DMS53 treated with DMSO at 0.1 percent for 48 hours (cell line): Measurements from ENCODE around the gene SLC25A31.
A peak's percentile ranks its signal among the peaks of the same experiment; 100 is the strongest.

Experiments
- DNase-seq: peaks from one replicate; lab custom pipeline; 2025; ENCODE audit not compliant: unreplicated experiment; lab: John Stamatoyannopoulos, UW

Gene SLC25A31

DNA sequence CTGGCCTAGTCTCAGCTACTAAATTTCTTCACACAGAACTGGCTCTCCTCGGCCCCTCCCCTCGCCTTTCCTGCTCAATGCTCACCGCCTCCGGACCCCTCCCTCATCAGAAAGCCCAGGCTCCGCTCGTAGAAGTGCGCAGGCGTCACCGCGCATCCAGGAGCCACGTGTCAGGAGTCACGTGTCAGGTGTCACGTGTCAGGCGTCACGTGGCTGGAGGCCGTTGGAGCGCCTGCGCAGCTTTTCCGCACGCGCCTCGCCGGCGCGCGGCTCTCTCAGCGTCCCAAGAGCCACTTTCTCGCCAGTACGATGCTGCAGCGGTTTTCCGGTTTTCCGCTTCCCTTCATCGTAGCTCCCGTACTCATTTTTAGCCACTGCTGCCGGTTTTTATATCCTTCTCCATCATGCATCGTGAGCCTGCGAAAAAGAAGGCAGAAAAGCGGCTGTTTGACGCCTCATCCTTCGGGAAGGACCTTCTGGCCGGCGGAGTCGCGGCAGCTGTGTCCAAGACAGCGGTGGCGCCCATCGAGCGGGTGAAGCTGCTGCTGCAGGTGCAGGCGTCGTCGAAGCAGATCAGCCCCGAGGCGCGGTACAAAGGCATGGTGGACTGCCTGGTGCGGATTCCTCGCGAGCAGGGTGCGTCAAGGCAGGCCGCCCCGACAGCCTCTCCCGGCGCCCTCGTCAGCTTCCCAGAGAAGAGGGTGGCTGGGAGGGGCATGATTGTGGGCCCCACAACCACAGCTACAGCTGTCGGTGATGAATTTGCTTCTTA, at the start of gene SLC25A31:
Gene SLC25A31 (plus strand): TSS at position 259 of the 772 bp plus-strand sequence. CDS start 146 bp downstream, at position 405.
- no peak for DNase-seq

DNA sequence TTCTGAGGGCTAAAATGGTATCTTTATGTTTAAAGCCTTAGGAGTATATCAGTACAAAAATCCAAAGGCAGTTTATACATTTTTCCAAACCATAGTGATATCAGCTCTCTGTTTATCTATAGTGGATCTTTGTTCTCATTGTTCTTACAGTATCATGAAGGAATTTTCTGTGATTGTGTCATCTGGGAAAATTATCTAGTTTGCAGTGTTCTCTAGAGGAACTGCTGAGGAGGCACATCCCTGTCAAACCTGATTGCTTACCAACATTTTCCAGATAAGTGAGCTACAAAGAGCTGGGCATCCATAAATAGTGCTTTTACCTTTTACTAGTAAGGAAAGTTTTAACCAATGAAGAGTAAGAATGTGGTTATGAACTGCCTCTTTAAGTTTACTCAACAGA, 44.9 kb upstream of the SLC25A31 start:
- DNase-seq: no peak

DNA sequence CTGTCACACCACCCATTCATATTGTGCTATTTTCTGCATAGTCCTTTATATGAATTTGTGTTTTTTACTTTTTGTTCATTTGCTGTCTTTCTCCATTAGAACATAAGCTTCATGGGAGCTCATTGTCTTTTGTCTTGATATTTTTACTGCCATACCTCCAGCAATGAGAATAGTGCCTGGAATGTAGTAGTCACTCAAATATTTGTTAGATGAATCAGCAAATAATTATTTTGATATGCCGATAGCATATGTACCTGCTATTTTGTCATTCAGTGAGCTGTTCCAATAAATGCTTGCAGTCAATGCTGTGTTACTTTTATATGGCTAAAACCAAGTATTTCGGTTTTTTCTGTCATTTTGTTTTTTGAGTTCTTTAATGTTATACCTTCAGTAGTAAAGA, 43.5 kb upstream of the SLC25A31 start:
- DNase-seq: no peak

DNA sequence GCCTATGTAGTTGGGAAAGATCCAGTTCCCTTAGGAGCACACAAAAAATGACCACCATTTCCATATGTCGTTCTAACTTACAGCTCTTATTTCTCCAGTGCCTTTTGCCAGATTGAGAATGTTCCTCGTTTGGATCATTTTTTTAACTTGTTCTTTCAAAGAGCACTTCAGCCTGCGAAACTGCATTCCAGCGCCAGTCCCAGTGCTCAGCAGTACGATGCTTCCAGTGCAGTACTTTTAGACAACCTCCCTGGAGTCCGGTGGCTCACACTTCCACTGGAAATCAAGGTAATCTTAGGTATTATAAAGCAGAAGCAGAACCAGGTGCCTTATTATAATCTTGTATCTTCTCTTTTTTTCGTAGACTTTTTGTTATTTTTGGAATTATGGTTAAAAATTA, 42.6 kb upstream of the SLC25A31 start:
- DNase-seq: no peak

DNA sequence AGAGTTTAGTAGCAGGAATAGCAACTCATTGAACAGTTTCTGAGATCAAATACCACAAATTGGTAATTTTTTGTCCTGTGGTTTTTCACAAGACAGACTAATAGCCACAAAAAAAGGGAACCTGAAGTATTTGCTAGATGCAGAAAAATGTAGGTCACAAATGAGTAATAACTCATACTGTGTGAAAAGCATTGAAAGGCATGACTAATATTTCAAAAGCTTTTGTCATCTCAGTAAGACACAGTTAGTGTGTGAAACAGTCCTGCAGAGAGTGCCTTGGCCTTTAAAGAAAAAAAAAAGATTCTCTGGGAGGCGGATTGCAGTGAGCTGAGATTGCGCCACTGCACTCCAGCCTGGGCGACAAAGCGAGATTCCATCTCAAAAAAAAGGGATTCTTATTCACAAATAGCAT, 31.4 kb upstream of the SLC25A31 start:
- no peak for DNase-seq

DNA sequence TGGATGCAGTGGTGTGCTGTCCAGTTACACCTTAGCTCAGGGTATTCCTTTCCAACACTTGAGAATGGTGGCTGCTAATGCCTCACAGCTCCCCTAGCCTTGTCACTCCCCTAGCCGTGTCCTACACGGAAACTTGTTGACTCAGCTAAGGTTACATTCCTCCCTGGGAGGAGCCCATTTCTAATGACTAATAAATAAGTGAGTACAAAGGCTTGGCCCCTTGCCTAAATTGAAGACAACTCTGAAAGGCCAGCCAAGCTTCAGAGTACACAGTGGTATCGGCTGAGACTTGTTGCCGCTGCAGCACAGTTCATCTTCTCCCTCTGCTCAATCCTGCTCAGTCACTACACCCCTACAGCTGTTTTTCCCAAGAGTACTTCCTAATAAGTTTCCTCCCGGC, 21.2 kb upstream of the SLC25A31 start:
- DNase-seq: no peak

DNA sequence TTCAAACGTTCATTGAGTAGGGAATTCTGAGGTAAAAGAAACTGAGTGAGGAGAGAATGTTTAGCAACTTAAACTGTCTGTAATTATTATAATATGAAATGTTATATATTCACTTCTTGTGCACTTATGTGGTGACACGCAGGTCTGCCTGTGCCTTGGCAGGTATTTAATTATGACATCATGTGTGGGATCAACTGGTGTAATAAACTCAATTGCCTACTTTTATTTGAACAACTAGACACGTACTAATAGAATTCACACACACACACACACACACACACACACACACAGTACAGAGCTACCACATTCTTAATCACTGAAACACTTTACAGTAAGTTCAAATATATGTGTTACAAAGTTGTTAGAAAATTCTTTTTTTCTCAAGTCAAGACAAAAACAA, 20.7 kb upstream of the SLC25A31 start:
- no peak for DNase-seq

DNA sequence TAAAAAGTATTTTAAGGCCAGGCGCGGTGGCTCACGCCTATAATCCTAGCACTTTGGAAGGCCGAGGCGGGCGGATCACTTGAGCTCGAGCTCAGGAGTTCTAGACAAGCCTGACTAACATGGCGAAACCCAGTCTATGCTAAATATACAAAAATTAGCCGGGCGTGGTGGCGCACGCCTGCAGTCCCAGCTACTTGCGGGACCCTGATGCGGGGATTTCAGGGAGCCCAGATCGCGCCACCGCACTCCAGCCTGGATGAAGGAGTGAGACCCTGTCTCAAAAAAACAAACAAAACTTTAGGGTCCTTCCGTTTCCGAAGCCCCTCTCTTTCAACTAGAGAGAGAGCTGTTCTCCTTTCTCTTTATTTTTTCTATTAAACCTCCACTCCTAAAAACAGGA, 1.2 kb downstream of the SLC25A31 start:
- no peak for DNase-seq

DNA sequence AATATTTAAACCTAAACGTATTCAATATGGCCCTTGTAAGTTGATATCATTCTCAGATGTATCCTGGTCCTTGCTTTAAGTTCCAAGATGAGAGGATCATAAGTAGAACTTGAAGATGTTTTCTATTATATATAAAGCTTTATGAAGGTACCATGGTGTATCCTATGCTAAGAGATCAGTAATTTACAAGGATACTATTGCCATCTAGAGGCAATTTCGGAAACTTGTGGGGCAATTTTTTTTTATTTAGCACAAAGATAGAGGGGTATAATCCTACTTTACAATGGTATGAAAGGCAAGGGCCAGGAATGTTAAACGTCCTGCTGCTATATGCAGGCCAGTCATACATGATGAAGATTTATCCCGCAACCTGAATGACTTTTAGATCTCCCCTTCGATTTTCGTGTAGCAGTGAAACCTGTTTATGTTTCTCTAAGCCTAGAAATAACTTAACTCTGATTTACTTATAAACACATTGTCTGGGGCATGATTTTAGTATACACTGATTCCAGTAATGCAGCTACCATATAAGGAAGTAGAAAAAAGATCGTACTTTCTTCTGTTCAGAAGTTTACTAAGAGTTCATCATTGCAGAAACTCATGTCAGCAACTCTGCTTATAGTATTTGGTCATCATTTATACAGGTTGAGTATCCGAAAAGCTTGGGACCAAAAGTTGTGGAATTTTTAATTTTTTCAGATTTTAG, 2.6 kb downstream of the SLC25A31 start:
- peak; percentile 46 for DNase-seq

DNA sequence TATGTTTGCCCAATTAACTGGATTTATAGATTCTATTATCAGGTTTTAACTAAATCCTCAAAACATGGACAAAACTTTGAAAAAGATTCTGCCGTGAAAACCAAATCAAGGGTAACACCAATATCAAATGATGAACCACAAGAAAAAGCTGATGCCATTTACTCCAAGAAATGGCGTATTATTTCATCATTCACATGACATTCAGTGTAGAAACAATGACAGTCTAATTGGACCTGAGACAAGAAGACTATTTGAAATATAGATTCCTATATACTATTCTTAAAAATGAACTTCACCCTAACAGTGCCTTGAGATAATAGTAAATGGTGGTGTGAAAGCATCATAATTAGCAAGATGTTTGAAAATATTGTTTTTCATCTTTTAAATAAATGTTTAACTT, 4.8 kb downstream of the SLC25A31 start:
- DNase-seq: no peak

DNA sequence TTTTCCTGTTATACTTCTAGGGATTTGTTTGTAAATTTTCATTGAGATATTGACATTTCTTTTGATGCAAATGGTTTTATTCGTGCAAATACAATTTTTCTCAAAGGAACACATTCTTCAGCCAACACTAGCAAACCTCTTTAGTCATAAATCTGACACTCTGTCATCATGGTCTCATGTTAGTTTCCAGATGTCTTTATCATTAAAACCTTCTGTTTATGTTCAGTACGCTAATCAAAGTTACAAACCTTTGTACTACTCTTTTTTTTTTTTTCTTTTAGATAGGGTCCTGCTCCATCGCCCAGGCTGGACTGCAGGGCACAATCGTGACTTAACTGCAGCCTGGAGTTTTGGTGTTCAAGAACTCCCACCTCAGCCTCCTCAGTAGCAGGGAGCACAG, 7.1 kb downstream of the SLC25A31 start:
- DNase-seq: no peak

DNA sequence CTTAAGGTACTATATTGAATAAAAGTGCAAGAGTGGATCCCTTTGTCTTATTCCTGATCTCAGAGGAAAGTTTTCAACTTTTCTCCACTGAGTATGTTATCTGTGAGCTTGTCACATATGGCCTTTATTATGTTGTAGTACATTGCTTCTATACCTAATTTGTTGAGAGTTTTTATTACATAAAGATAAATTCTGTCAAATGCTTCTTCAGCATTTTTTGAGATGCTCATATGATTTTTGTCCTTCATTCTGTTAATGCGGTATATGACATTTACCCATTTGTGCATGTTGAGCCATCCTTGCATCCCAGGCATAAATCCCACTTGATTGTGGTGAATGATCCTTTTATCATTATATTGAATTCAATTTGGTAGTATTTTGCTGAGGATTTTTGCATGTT, 11.0 kb downstream of the SLC25A31 start:
- DNase-seq: no peak

DNA sequence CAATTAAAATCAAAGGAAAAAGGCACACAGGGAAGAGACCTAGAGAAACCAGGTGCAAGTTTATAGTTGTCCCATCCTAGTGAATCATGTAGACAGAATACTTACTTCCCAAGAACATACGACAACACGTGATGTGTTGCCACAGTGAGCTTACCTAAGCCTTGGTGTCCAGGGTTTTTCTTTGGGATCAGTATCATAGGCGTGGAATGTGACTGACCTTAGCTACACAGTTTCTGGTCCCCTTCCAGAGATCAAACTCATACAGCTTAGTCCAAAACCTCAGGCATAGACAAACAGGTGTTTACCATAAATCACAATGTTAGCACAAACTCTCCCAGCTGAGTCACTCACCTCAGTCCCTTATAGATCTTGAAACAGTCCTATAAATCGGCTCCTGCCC, 17.7 kb downstream of the SLC25A31 start:
- no peak for DNase-seq

DNA sequence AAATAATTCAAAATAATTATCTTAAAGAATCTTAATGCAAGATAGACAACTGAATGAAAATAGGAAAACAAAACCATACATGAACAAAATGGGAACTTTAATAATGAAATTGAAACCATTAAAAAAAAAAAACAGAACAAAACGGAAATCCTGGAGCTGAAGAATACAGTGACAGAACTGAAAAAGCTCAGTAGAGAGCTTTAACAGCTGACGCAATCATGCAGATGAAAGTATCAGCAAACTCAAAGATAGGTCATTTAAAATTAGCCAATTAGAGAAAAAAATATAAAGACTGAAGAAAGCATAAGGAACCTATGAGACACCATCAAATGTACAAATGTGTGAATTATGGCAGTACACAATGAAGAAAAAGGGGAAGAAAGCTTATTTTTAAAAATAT, 18.8 kb downstream of the SLC25A31 start:
- DNase-seq: no peak

DNA sequence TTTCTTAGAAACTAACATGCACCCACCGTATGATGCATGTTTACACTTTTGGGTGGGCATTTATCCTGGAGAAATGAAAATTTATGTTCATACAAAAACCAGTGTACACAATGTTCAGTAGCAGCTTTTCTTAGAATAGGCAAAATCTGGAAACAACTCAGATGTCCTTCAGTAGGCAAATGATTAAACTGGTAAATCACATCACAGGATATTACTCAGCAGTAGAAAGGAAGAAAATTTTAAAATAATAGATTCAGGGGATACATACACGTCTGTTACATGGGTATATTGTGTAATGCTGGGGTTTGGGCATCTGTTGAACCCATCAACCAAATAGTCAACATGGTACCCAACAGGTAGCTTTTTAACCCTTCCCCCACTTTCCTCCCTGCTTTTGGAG, 26.7 kb downstream of the SLC25A31 start:
- DNase-seq: no peak

DNA sequence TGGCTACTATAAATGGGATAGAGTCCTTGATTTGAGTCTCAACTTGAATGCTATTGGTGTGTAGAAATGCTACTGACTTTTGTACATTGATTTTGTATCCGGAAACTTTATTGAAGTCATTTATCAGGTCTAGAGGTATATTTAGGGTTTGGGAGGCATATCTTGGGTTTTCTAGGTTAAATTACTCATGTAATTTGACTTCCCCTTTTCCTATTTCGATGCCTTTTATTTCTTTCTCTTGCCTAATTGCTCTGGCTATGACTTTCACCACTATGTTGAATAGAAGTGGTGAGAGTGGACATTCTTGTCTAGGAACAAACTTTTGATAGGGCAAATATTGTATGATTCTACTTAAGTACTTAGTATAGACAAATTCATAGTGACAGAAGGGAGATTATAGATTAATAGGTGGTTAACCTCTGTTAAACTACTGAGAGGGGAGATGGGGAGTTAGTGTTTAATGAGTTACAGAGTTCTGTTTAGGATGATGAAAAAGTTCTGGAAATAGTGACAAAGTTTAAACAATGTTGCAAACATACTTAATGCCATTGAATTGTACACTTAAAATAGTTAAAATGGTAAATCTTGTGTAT, 29.1 kb downstream of the SLC25A31 start:
- DNase-seq: no peak

DNA sequence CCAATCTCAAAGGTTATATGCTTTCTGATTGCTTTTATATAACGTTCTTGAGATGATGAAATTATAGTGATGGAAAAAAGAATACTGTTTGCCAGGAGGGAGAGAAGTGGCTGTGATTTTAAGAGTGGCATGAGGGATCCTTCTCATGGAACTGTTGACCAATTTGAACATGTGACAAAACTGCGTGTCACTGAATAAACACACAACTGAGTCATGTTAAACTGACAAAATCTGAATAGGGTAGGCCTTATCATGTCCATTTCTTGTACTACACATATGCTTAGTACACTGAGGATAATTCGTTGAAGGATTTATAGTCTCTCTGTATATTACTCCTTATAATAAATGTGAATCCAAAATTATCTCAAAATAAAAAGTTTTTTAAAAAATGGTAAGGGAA, 29.7 kb downstream of the SLC25A31 start:
- DNase-seq: peak; percentile 35

DNA sequence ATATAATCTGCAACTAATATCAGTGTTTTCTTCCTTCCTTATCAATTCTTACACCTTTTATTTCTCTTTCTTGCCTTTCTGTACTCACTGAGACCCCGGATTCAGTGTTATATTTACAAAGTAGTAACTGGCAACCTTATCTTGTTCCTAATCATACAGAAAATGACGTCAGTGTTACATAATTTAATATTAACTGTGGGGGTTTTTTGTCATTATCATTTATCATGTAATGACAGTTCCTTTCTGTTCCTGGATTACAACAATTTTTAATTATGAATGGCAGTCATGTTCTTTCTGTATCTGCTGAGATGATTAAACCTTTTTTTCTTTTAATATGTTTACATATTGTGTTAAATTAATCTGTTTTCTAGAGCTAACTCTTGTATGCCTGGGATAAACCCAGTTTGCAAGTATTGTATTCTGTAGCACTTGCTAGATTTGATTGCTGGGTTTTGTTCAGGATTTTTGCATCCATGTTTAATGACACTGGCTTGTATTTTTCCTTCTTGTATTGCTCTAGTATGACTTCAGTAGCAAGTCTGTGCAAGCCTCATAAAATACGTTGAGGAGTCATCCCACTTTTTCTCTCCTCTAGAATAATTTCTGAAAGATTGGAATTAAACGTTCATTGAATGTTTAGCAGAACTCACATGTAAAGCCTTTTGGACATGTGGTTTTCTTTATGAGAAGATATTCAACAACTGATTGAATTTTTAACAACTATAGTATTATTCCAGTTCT, 41.5 kb downstream of the SLC25A31 start:
- DNase-seq: no peak

DNA sequence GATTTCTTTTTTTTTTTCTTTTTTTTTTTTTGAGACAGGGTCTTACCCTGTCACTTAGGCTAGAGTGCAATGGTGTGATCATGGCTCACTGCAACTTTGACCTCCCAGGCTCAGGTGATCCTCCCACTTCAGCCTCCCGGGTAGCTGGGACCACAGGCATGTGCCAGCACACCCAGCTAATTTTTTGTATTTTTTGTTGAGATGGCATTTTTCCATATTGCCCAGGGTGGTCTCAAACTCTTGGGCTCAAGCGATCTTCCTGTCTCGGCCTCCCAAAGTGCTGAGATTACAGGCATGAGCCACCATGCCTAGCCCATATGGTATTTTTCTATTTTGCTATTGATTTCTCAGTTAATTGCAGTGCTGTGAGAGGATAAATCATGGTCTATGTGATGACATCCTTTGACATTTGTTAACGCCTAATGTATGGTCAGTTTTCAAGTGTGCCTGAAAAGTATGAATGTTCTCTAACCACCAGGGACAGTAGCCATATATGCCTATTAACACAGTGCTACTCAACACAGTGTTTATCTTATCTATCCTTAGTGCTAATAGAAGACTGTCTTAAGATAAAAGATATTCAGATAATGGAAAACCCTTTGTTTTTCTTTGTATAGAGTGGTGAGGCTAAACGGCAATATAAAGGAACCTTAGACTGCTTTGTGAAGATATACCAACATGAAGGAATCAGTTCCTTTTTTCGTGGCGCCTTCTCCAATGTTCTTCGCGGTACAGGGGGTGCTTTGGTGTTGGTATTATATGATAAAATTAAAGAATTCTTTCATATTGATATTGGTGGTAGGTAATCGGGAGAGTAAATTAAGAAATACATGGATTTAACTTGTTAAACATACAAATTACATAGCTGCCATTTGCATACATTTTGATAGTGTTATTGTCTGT, 42.8 kb downstream of the SLC25A31 start:
- DNase-seq: no peak

DNA sequence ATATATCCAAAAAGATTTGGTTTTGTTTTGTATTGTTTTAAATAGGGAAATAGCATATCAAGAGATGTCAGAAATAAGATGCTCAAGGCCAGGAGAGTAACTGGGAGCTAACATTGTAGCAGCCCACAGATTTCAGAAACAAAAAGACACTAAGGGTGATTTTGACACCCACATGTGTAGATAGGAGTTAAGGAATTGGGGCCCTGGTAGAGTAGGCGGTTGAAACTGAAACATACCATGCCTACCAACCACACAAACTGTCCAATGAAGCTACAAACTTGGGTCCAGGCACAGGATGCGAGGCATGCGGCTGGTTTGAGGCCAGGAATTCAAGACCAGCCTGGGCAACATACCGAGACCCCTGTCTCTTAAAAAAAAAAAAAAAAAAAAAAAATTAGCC, 45.6 kb downstream of the SLC25A31 start:
- DNase-seq: no peak

DNA sequence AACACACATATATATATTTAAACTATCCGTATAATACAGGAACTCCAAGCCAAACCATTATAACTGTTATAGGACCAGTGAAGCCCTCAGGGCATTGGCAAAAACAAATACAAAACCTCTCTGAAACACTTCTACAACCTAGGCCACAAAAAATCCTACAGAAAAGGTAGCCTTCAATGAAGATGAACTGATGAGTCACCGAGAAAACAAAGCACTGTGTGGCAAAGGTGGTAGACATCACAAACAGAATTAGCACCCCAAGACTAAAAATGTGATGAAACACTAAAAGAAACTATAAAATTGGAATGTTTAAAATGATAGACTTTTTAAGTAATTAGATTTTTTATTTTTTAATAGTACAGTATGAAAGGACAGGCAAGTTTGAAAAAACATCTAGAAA, 46.4 kb downstream of the SLC25A31 start:
- DNase-seq: peak; percentile 46
